Activated naive CD8-positive, alpha-beta T cell treated with anti-CD3 and anti-CD28 coated beads for 36 hours (primary cell): ENCODE data around the gene JUP. TPM values are rescaled to one million over a fixed set of nuclear protein-coding genes. Genes with fewer than 3 reads are reported as not detected.
A peak's percentile ranks its signal among the peaks of the same experiment; 100 is the strongest.

Source experiments
- DNase-seq: peaks from one replicate; pipeline ENCODE4 v3.0.0; 2021
- H3K27ac Mint-ChIP-seq: one replicate; pipeline ENCODE4 v1.8.0; 2022; ENCODE audit warnings: mild to moderate bottlenecking, moderate library complexity, mixed read lengths
- H3K27me3 Mint-ChIP-seq: one replicate; pipeline ENCODE4 v1.8.0; 2022; ENCODE audit warnings: mild to moderate bottlenecking, mixed read lengths
- H3K36me3 Mint-ChIP-seq: one replicate; pipeline ENCODE4 v1.8.0; 2021; ENCODE audit warnings: mild to moderate bottlenecking, mixed read lengths
- H3K4me1 Mint-ChIP-seq: one replicate; pipeline ENCODE4 v1.8.0; 2021; ENCODE audit warnings: mixed read lengths
- H3K4me3 Mint-ChIP-seq: one replicate; pipeline ENCODE4 v1.8.0; 2022; ENCODE audit warnings: mild to moderate bottlenecking, moderate library complexity, mixed read lengths
- H3K9me3 Mint-ChIP-seq: one replicate; pipeline ENCODE4 v1.8.0; 2022; ENCODE audit warnings: mixed read lengths
- total RNA-seq, 2 experiments: library from RNA; stranded (reverse); gene quantifications; one replicate each; pipeline ENCODE4 v1.2.3, GENCODE V29; 2021

Gene JUP
- total RNA-seq, 2 experiments from 2014 or later: 2.7 to 3.7 TPM

DNA sequence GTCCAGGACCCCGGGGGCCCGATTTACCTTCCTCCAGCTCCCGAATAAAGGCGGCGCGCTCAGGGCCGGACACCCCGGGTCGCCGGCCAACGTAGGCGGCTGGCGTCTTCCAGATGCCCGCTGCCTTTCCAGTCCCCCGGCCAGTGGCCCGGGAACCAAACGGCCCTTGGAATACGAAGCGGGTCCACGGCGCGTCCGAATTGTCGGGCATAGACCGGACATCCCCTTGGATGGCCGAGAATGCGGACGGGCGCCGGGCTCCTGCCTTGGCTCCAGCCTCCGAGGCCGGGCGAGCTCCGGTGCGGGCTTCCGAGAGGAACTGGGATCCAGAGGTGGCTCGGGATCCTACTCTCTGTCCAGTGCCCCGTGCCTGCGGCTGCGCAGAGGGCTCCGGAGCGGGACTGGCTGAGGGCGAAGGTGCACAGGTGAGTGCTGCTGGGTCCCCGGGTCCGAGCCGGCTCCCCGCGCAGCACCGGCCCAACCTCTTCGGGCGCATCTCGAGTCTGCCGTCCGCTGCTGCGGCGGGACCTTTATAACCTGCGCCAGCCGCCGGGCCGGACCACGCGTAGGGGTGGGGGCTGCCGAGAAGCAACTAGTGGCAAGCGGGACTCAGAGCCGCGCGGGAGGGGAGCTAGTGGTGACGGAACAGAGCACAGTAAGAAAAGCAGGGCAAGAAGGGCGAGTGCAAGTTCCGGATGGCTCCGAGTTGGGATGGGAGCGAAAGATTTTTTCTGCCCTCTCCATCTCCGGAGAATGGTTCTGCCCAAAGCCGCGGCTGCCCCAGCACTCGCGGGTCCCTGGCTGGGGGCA lies 52.2 kb downstream of the JUP start, which contains the start of gene HAP1:
HAP1 (minus strand) TSS at position 505 of the 810 bp plus-strand sequence; CDS start at position 496, 9 bp downstream.
- Mint-ChIP-seq H3K27me3 (peaks cover 71% of the 10 kb centered on the region), H3K9me3 (no peaks in the 10 kb centered on the region), H3K27ac (no peak within 1 kb of the TSS), H3K36me3 (no peaks in the 10 kb centered on the region), H3K4me1 (peaks cover 7% of the 10 kb centered on the region), H3K4me3 (peak within 1 kb of the TSS; percentile 36)
- DNase-seq: peak; percentile 28

- Mint-ChIP-seq H3K4me3 (peak overlapping the region; percentile 36), H3K27ac (no peak overlapping the region), H3K4me1 (peaks cover 7% of the 10 kb centered on the region), H3K27me3 (peaks cover 71% of the 10 kb centered on the region), H3K9me3 (no peaks in the 10 kb centered on the region), H3K36me3 (no peaks in the 10 kb centered on the region)
- peak; percentile 17 for DNase-seq
These were observed 53.0 kb downstream of the JUP start for GRCh38 chr17:41733348-41734138.

- no peak for DNase-seq
- H3K27me3 Mint-ChIP-seq: peaks cover 59% of the 10 kb centered on the region
- no peaks in the 10 kb centered on the region for H3K9me3 Mint-ChIP-seq
- H3K27ac Mint-ChIP-seq: no peak overlapping the region
- no peaks in the 10 kb centered on the region for H3K36me3 Mint-ChIP-seq
- H3K4me3 Mint-ChIP-seq: no peak overlapping the region
- H3K4me1 Mint-ChIP-seq: peaks cover 2% of the 10 kb centered on the region
These were observed 54.7 kb downstream of the JUP start for GRCh38 chr17:41731836-41732235.

DNA sequence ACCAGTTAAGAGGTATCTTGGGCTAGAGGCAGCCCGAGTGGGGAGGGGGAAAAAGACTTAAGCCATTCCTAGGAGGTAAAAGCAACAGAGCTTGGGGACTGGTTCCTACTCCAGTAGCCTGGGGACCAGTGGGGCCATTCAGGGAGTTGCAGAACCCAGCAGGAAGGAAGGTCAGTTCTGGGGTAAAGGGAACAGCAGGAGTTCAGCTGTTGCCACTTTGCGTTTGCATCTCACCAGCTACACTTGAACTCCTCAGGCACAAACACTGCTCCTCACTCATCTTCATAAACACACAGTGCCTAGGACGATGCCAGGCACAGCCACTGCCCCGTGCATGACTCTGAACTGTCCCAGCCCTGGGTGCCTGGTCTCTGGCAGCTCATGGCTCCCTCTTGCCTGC lies 56.0 kb downstream of the JUP start:
- H3K27me3 Mint-ChIP-seq: peaks cover 45% of the 10 kb centered on the region
- no peaks in the 10 kb centered on the region for H3K36me3 Mint-ChIP-seq
- no peaks in the 10 kb centered on the region for H3K9me3 Mint-ChIP-seq
- H3K4me3 Mint-ChIP-seq: no peak overlapping the region
- H3K4me1 Mint-ChIP-seq: peaks cover 2% of the 10 kb centered on the region
- H3K27ac Mint-ChIP-seq: no peak overlapping the region
- DNase-seq: no peak

GRCh38 chr17:41728056-41728455 lies 58.5 kb downstream of the JUP start:
- Mint-ChIP-seq H3K4me1 (no peaks in the 10 kb centered on the region), H3K4me3 (no peak overlapping the region), H3K9me3 (no peaks in the 10 kb centered on the region), H3K36me3 (no peaks in the 10 kb centered on the region), H3K27ac (no peak overlapping the region), H3K27me3 (peaks cover 22% of the 10 kb centered on the region)
- DNase-seq: no peak

- H3K36me3 Mint-ChIP-seq: no peaks in the 10 kb centered on the region
- no peaks in the 10 kb centered on the region for H3K9me3 Mint-ChIP-seq
- H3K4me3 Mint-ChIP-seq: no peak overlapping the region
- no peak overlapping the region for H3K27ac Mint-ChIP-seq
- H3K27me3 Mint-ChIP-seq: peaks cover 9% of the 10 kb centered on the region
- DNase-seq: no peak
- H3K4me1 Mint-ChIP-seq: no peaks in the 10 kb centered on the region
These were observed 61.4 kb downstream of the JUP start for GRCh38 chr17:41725134-41725533.

GRCh38 chr17:41724476-41725050 lies 61.9 kb downstream of the JUP start:
- H3K9me3 Mint-ChIP-seq: no peaks in the 10 kb centered on the region
- no peak overlapping the region for H3K27ac Mint-ChIP-seq
- no peak overlapping the region for H3K4me3 Mint-ChIP-seq
- no peaks in the 10 kb centered on the region for H3K36me3 Mint-ChIP-seq
- peaks cover 9% of the 10 kb centered on the region for H3K27me3 Mint-ChIP-seq
- no peak for DNase-seq
- no peaks in the 10 kb centered on the region for H3K4me1 Mint-ChIP-seq

- Mint-ChIP-seq H3K27ac (no peak overlapping the region), H3K9me3 (no peaks in the 10 kb centered on the region), H3K36me3 (no peaks in the 10 kb centered on the region), H3K4me3 (no peak overlapping the region), H3K27me3 (peaks cover 9% of the 10 kb centered on the region), H3K4me1 (no peaks in the 10 kb centered on the region)
- DNase-seq: no peak
These were observed 62.6 kb downstream of the JUP start for GRCh38 chr17:41723801-41724475.

GRCh38 chr17:41722231-41722630 lies 64.3 kb downstream of the JUP start:
- H3K9me3 Mint-ChIP-seq: no peaks in the 10 kb centered on the region
- H3K27me3 Mint-ChIP-seq: peaks cover 9% of the 10 kb centered on the region
- no peak for DNase-seq
- H3K4me1 Mint-ChIP-seq: peaks cover 3% of the 10 kb centered on the region
- H3K4me3 Mint-ChIP-seq: no peak overlapping the region
- H3K27ac Mint-ChIP-seq: no peak overlapping the region
- H3K36me3 Mint-ChIP-seq: no peaks in the 10 kb centered on the region

- H3K9me3 Mint-ChIP-seq: no peaks in the 10 kb centered on the region
- H3K27ac Mint-ChIP-seq: no peak overlapping the region
- no peak overlapping the region for H3K4me3 Mint-ChIP-seq
- DNase-seq: no peak
- H3K4me1 Mint-ChIP-seq: peaks cover 4% of the 10 kb centered on the region
- H3K36me3 Mint-ChIP-seq: no peaks in the 10 kb centered on the region
- H3K27me3 Mint-ChIP-seq: peaks cover 9% of the 10 kb centered on the region
These were observed 68.2 kb downstream of the JUP start for GRCh38 chr17:41718287-41718645.

GRCh38 chr17:41717408-41718286 lies 68.9 kb downstream of the JUP start:
- Mint-ChIP-seq H3K27ac (no peak overlapping the region), H3K4me3 (no peak overlapping the region), H3K9me3 (no peaks in the 10 kb centered on the region), H3K36me3 (no peaks in the 10 kb centered on the region), H3K27me3 (peaks cover 9% of the 10 kb centered on the region), H3K4me1 (peaks cover 4% of the 10 kb centered on the region)
- DNase-seq: no peak

- no peak within 1 kb of the TSS for H3K27ac Mint-ChIP-seq
- no peaks in the 10 kb centered on the region for H3K9me3 Mint-ChIP-seq
- DNase-seq: no peak
- H3K27me3 Mint-ChIP-seq: peaks cover 11% of the 10 kb centered on the region
- no peak within 1 kb of the TSS for H3K4me3 Mint-ChIP-seq
- no peaks in the 10 kb centered on the region for H3K36me3 Mint-ChIP-seq
- peaks cover 4% of the 10 kb centered on the region for H3K4me1 Mint-ChIP-seq
These were observed 74.7 kb downstream of the JUP start, which contains the start of gene GAST for GRCh38 chr17:41711669-41712400. Gene GAST (plus strand): TSS chr17:41712331. CDS start chr17:41715437, 3,106 bp downstream.

GRCh38 chr17:41710472-41711090 lies 75.9 kb downstream of the JUP start:
- Mint-ChIP-seq H3K4me1 (peaks cover 4% of the 10 kb centered on the region), H3K36me3 (no peaks in the 10 kb centered on the region), H3K27me3 (peaks cover 11% of the 10 kb centered on the region), H3K4me3 (no peak overlapping the region), H3K9me3 (no peaks in the 10 kb centered on the region), H3K27ac (no peak overlapping the region)
- DNase-seq: peak; percentile 36
